ENCODE results near the gene OR1F1. TPM values are rescaled to one million over a fixed set of nuclear protein-coding genes. Genes with fewer than 3 reads are reported as not detected.
A peak's percentile ranks its signal among the peaks of the same experiment; 100 is the strongest.

The OR1F1 gene
- total and polyA plus RNA-seq, 9 of the 15 experiments (the other 6 are each of a cell fraction or from before 2014, with no cell fraction given): 0.15 to 0.61 (median 0.35) TPM; not detected in 3

- TF ChIP-seq CCNT2 (IDR thresholded peaks at IDR 0.05; ENCODE audit: borderline replicate concordance, extremely low read depth, insufficient read length, low read depth, low read length) (no peak), ZNF239 (CRISPR knock-in tag; IDR thresholded peaks at IDR 0.05) (no peak), PHF20 (IDR thresholded peaks at IDR 0.05; ENCODE audit: partially characterized antibody) (no peak), MAX (CRISPR knock-in tag; IDR thresholded peaks at IDR 0.05) (no peak), TBL1XR1 (IDR thresholded peaks at IDR 0.05; ENCODE audit: low read length in 2 of 2) (no peak), BDP1 (IDR thresholded peaks at IDR 0.05; ENCODE audit: insufficient read depth, insufficient read length) (peak; percentile 28), ZNF354B (CRISPR knock-in tag; IDR thresholded peaks at IDR 0.05) (no peak), ZNF79 (CRISPR knock-in tag; IDR thresholded peaks at IDR 0.05; ENCODE audit: low read depth) (no peak), E2F3 (CRISPR knock-in tag; IDR thresholded peaks at IDR 0.05) (no peak), ARID2 (IDR thresholded peaks at IDR 0.05) (no peak), ATF7 (IDR thresholded peaks at IDR 0.05) (0 out of 2 replicates have a peak, but pooled peaks have one; percentile 16), LEF1 (IDR thresholded peaks at IDR 0.05) (no peak), NFXL1 (CRISPR knock-in tag; IDR thresholded peaks at IDR 0.05) (no peak), MAFF (IDR thresholded peaks at IDR 0.05; ENCODE audit: low read length) (no peak), TGIF2 (CRISPR knock-in tag; IDR thresholded peaks at IDR 0.05) (no peak), C11orf30 (IDR thresholded peaks at IDR 0.05; ENCODE audit: low read depth) (no peak), RBM39 (optimal IDR thresholded peaks at IDR 0.05; ENCODE audit: low read depth, low read length) (no peak), CREM (IDR thresholded peaks at IDR 0.05; ENCODE audit: low read depth) (peak; percentile 53; the same call in 1 of the 2 replicates), ZFX (CRISPR knock-in tag; IDR thresholded peaks at IDR 0.05) (0 out of 2 replicates have a peak, but pooled peaks have one; percentile 31), PHF21A (IDR thresholded peaks at IDR 0.05; ENCODE audit: borderline replicate concordance, low read depth) (no peak), CREB1 (IDR thresholded peaks at IDR 0.05) (peak; percentile 41; the same call in 1 of the 2 replicates), CREB1 (CRISPR knock-in tag; IDR thresholded peaks at IDR 0.05) (0 out of 2 replicates have a peak, but pooled peaks have one; percentile 14), ZC3H8 (IDR thresholded peaks at IDR 0.05) (no peak), TFAM (CRISPR knock-in tag; conservative IDR thresholded peaks at IDR 0.05) (no peak)
- TF ChIP-seq, protein P1, sequence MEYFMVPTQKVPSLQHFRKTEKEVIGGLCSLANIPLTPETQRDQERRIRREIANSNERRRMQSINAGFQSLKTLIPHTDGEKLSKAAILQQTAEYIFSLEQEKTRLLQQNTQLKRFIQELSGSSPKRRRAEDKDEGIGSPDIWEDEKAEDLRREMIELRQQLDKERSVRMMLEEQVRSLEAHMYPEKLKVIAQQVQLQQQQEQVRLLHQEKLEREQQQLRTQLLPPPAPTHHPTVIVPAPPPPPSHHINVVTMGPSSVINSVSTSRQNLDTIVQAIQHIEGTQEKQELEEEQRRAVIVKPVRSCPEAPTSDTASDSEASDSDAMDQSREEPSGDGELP (CRISPR knock-in tag; IDR thresholded peaks at IDR 0.05; ENCODE audit: borderline replicate concordance): 0 out of 2 replicates have a peak, but pooled peaks have one; percentile 7
- TF ChIP-seq, protein P2, sequence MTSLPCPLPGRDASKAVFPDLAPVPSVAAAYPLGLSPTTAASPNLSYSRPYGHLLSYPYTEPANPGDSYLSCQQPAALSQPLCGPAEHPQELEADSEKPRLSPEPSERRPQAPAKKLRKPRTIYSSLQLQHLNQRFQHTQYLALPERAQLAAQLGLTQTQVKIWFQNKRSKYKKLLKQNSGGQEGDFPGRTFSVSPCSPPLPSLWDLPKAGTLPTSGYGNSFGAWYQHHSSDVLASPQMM (CRISPR knock-in tag; IDR thresholded peaks at IDR 0.05): no peak
- TF ChIP-seq, protein P3, sequence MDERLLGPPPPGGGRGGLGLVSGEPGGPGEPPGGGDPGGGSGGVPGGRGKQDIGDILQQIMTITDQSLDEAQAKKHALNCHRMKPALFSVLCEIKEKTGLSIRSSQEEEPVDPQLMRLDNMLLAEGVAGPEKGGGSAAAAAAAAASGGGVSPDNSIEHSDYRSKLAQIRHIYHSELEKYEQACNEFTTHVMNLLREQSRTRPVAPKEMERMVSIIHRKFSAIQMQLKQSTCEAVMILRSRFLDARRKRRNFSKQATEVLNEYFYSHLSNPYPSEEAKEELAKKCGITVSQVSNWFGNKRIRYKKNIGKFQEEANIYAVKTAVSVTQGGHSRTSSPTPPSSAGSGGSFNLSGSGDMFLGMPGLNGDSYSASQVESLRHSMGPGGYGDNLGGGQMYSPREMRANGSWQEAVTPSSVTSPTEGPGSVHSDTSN (CRISPR knock-in tag; IDR thresholded peaks at IDR 0.05; ENCODE audit: low read depth): no peak
- TF ChIP-seq, protein P3 (tag; conservative IDR thresholded peaks at IDR 0.05; ENCODE audit: low read depth): no peak
These were observed 16.0 kb upstream of the OR1F1 start (continued) for GRCh38 chr16:3171855-3172593.
